Renal pelvis (tissue), 4 donors: ENCODE measurements around the gene CCNA1. TPM values are rescaled to one million over a fixed set of nuclear protein-coding genes. Genes with fewer than 3 reads are reported as not detected.

Source experiments
- DNase-seq: peaks from one replicate; pipeline ENCODE4 v3.0.0-alpha.2; 2013
- polyA plus RNA-seq, 3 donors: library from polyadenylated mRNA; unstranded; fragments of 120-200 nt; gene quantifications; one replicate each; pipeline ENCODE4 v1.2.1, GENCODE V29; 2013; ENCODE audit not compliant: insufficient read length in 3 of 3

The CCNA1 gene
- polyA plus RNA-seq, 3 donors: 0.70 to 1.8 (median 0.94) TPM

GRCh38 chr13:36450534-36450933, 18.2 kb downstream of the CCNA1 start:
- no peak for DNase-seq

GRCh38 chr13:36453516-36453915, 21.2 kb downstream of the CCNA1 start:
- DNase-seq: no peak

- DNase-seq: no peak
Observed at GRCh38 chr13:36454121-36454520, 21.8 kb downstream of the CCNA1 start.

GRCh38 chr13:36454987-36455386, 22.7 kb downstream of the CCNA1 start:
- DNase-seq: no peak

GRCh38 chr13:36456577-36456976, 24.3 kb downstream of the CCNA1 start:
- DNase-seq: no peak

GRCh38 chr13:36461506-36461905, 29.2 kb downstream of the CCNA1 start:
- DNase-seq: no peak

GRCh38 chr13:36475468-36475867, 43.2 kb downstream of the CCNA1 start:
- DNase-seq: no peak

GRCh38 chr13:36476661-36477060, 44.4 kb downstream of the CCNA1 start:
- no peak for DNase-seq

GRCh38 chr13:36480726-36481427, 48.6 kb downstream of the CCNA1 start:
- no peak for DNase-seq

- DNase-seq: no peak
Observed at GRCh38 chr13:36490055-36490454, 57.8 kb downstream of the CCNA1 start.

Other genes with a start within 250 kb of the CCNA1 start
- gene SOHLH2, start 217.9 kb upstream of the CCNA1 start, polyA plus RNA-seq: 1 to 10 TPM; 1.6 to 3.0 (median 2.3) TPM
- 1 to 10 TPM; 5.1 to 6.2 (median 5.1) TPM for gene CCDC169, start 134.7 kb upstream of the CCNA1 start, polyA plus RNA-seq
- gene SPART, start 86.1 kb upstream of the CCNA1 start, polyA plus RNA-seq: 10 to 100 TPM; 78.2 to 96.4 (median 82.5) TPM
- gene SERTM1, start 241.5 kb downstream of the CCNA1 start, polyA plus RNA-seq: under 1 TPM; 0.28 to 0.58 (median 0.40) TPM